ENCODE data around the gene OCEL1.
A peak's percentile ranks its signal among the peaks of the same experiment; 100 is the strongest.

The OCEL1 gene

GRCh38 chr19:17210296-17210695 is 15.7 kb upstream of the OCEL1 start:
- DNase-seq, result no peak

GRCh38 chr19:17211547-17212446 is 14.2 kb upstream of the OCEL1 start:
- no peak for DNase-seq

- DNase-seq, result no peak
Measured at GRCh38 chr19:17213334-17213733, 12.7 kb upstream of the OCEL1 start.

GRCh38 chr19:17214508-17215126 is 11.4 kb upstream of the OCEL1 start:
- no peak for DNase-seq

- DNase-seq, result peak; percentile 89
Measured at GRCh38 chr19:17215127-17215971, 10.7 kb upstream of the OCEL1 start, which contains the start of gene USE1. Gene USE1, plus strand, starts transcription at chr19:17215357. Its CDS starts 49 bp downstream, at chr19:17215406.

- no peak for DNase-seq
Measured at GRCh38 chr19:17216058-17216670, 9.9 kb upstream of the OCEL1 start.

GRCh38 chr19:17219286-17219685 is 6.7 kb upstream of the OCEL1 start:
- no peak for DNase-seq

- peak; percentile 21 for DNase-seq
Measured at GRCh38 chr19:17220207-17220758, 5.7 kb upstream of the OCEL1 start.

GRCh38 chr19:17225053-17225452 is 973 bp upstream of the OCEL1 start:
- no peak for DNase-seq

- DNase-seq, result no peak
Measured at GRCh38 chr19:17227798-17228367, 1.9 kb downstream of the OCEL1 start.

GRCh38 chr19:17229890-17230289 is 3.9 kb downstream of the OCEL1 start:
- no peak for DNase-seq

- no peak for DNase-seq
Measured at GRCh38 chr19:17232258-17232657, 6.2 kb downstream of the OCEL1 start.

GRCh38 chr19:17234911-17235299 is 8.9 kb downstream of the OCEL1 start:
- DNase-seq, result peak; percentile 43

GRCh38 chr19:17235300-17235970 is 9.4 kb downstream of the OCEL1 start:
- DNase-seq, result peak; percentile 73

- no peak for DNase-seq
Measured at GRCh38 chr19:17235971-17236777, 10.1 kb downstream of the OCEL1 start.

GRCh38 chr19:17236811-17237543 is 11.0 kb downstream of the OCEL1 start:
- DNase-seq, result no peak

GRCh38 chr19:17237747-17238706 is 12.0 kb downstream of the OCEL1 start:
- no peak for DNase-seq

- no peak for DNase-seq
Measured at GRCh38 chr19:17240062-17240752, 14.2 kb downstream of the OCEL1 start.
